ENCODE data around the gene PTH. TPM values are rescaled to one million over a fixed set of nuclear protein-coding genes. Genes with fewer than 3 reads are reported as not detected.

PTH gene
- total RNA-seq, 1 experiment from 2014 or later: not detected

DNA sequence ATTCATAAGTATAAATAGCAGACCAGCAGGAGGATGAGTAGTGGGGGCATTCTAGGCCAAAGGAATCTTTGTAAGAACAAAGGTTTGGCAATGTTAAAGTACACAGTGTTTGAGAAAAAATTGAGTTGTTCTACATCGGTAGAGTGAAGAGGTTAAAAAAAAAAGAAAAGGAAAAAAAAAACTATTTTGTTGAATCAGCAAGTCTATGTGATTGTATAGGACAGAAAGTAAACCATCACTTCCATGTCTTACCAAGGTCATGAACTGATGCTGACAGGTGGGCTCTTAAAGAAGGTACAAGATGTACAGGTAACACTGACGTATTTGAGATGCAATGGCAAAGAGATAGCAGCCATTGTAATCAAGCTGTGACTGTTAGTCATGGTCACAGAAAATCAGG, 29.5 kb upstream of the PTH start:
- no peaks in the 10 kb centered on the region for H3K27me3 ChIP-seq (ENCODE audit: insufficient read depth, low read length)
- no peak for DNase-seq
- H2AFZ ChIP-seq (ENCODE audit: low read length): no peak overlapping the region
- H2BK120ac ChIP-seq (ENCODE audit: low read depth, low read length, poor library complexity, severe bottlenecking): no peak overlapping the region
- no peaks in the 10 kb centered on the region for H3K23me2 ChIP-seq (ENCODE audit: insufficient read length, low read depth, low read length, poor library complexity, severe bottlenecking)
- no peak overlapping the region for H3K4ac ChIP-seq (ENCODE audit: low read depth, low read length)
- H3K9me3 ChIP-seq (ENCODE audit: control insufficient read depth, low read depth, low read length): no peaks in the 10 kb centered on the region
- no peak overlapping the region for H4K5ac ChIP-seq (ENCODE audit: insufficient read length, low read depth, low read length)
- no peak overlapping the region for H3K4me2 ChIP-seq (ENCODE audit: insufficient read depth, insufficient read length, low read length)
- Mint-ChIP-seq H3K27me3 (ENCODE audit: low read depth) (peaks cover 2% of the 10 kb centered on the region; the same call in 1 of the 2 replicates), H3K36me3 (ENCODE audit: insufficient read depth in 1 of 3, low read depth in 3 of 3) (no peaks in the 10 kb centered on the region), H3K9me3 (peaks cover 5 to 6% of the 10 kb centered on the region in 2 experiments; a peak in 4 of 5 replicates), H3K27ac (no peak overlapping the region), H3K4me3 (no peak overlapping the region), H3K4me1 (no peaks in the 10 kb centered on the region)
- H3K4me1 ChIP-seq (ENCODE audit: insufficient read depth, low read length): no peaks in the 10 kb centered on the region
- no peaks in the 10 kb centered on the region for H4K20me1 ChIP-seq (ENCODE audit: control insufficient read depth, insufficient read depth, insufficient read length)
- no peak overlapping the region for H3K14ac ChIP-seq (ENCODE audit: insufficient read depth, low read length)
- H3K18ac ChIP-seq (ENCODE audit: insufficient read length, low read depth, low read length): no peak overlapping the region
- TF ChIP-seq CTCF (conservative IDR thresholded peaks at IDR 0.05): no peak
- 100% methylated on average over 1 of the region's 2 CpGs for WGBS (ENCODE audit: extremely low coverage, insufficient read length, low lambda C conversion rate)
- no peak overlapping the region for H4K91ac ChIP-seq (ENCODE audit: insufficient read length, low read depth, low read length)
- no peak overlapping the region for H2AK5ac ChIP-seq (ENCODE audit: insufficient read length, low read length)
- no peak overlapping the region for H3K23ac ChIP-seq (ENCODE audit: insufficient read length, low read depth, low read length)
- H3K27ac ChIP-seq (ENCODE audit: insufficient read length, low read depth, low read length): no peak overlapping the region
- no peak overlapping the region for H3K56ac ChIP-seq (ENCODE audit: insufficient read length, low read depth, low read length)
- no peak overlapping the region for H2BK5ac ChIP-seq (ENCODE audit: insufficient read length, low read length)
- no peak overlapping the region for H2BK12ac ChIP-seq (ENCODE audit: insufficient read length, low read depth, low read length)
- H2BK20ac ChIP-seq (ENCODE audit: low read depth, low read length, poor library complexity, severe bottlenecking): no peak overlapping the region
- no peaks in the 10 kb centered on the region for H3K79me2 ChIP-seq (ENCODE audit: insufficient read depth, low read length)
- H3T11ph ChIP-seq (ENCODE audit: low read length): no peak overlapping the region
- no peak overlapping the region for H3K9ac ChIP-seq (ENCODE audit: extremely low read depth, insufficient read length, low read length)
- no peak overlapping the region for H2BK15ac ChIP-seq (ENCODE audit: low read depth, low read length)
- no peaks in the 10 kb centered on the region for H3K79me1 ChIP-seq (ENCODE audit: insufficient read depth, low read depth, low read length, poor library complexity, severe bottlenecking)
- no peak overlapping the region for H4K8ac ChIP-seq (replicated peaks; ENCODE audit: insufficient read length, low read depth, low read length)
